Effector memory CD4-positive, alpha-beta T cell (primary cell): ENCODE measurements around the gene APPBP2.

Experiments used
- DNase-seq, 3 donors: peaks; one replicate each; pipeline ENCODE4 v3.0.0-alpha.2; 2020
- H3K27ac ChIP-seq: 2 replicates; pipeline ENCODE4 v1.7.0; 2013; ENCODE audit warnings: mild to moderate bottlenecking, low read length, moderate library complexity; ENCODE audit not compliant: insufficient read depth, poor library complexity, severe bottlenecking
- H3K27me3 ChIP-seq: replicated peaks from 2 replicates; pipeline ENCODE4 v1.7.0; 2013; ENCODE audit warnings: mild to moderate bottlenecking, low read length; ENCODE audit not compliant: insufficient read depth, control insufficient read depth, poor library complexity, severe bottlenecking
- H3K36me3 ChIP-seq: 2 replicates; pipeline ENCODE4 v1.7.0; 2013; ENCODE audit warnings: mild to moderate bottlenecking, low read length, moderate library complexity; ENCODE audit not compliant: control insufficient read depth, insufficient read depth
- H3K4me1 ChIP-seq: 2 replicates; pipeline ENCODE4 v1.7.0; 2013; ENCODE audit warnings: low read length, mild to moderate bottlenecking; ENCODE audit not compliant: control insufficient read depth, insufficient read depth, poor library complexity, severe bottlenecking
- H3K4me3 ChIP-seq: 2 replicates; pipeline ENCODE4 v1.7.0; 2013; ENCODE audit warnings: low read length, low read depth, mild to moderate bottlenecking; ENCODE audit not compliant: insufficient read depth, poor library complexity, severe bottlenecking
- H3K9me3 ChIP-seq: 2 replicates; pipeline ENCODE4 v1.7.0; 2013; ENCODE audit warnings: mild to moderate bottlenecking, low read length, moderate library complexity; ENCODE audit not compliant: control insufficient read depth
- total RNA-seq, 3 donors: gene quantifications; one replicate each; lab custom pipeline; 2026; lab: John Stamatoyannopoulos, UW

Gene APPBP2, protein sequence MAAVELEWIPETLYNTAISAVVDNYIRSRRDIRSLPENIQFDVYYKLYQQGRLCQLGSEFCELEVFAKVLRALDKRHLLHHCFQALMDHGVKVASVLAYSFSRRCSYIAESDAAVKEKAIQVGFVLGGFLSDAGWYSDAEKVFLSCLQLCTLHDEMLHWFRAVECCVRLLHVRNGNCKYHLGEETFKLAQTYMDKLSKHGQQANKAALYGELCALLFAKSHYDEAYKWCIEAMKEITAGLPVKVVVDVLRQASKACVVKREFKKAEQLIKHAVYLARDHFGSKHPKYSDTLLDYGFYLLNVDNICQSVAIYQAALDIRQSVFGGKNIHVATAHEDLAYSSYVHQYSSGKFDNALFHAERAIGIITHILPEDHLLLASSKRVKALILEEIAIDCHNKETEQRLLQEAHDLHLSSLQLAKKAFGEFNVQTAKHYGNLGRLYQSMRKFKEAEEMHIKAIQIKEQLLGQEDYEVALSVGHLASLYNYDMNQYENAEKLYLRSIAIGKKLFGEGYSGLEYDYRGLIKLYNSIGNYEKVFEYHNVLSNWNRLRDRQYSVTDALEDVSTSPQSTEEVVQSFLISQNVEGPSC
- 39.1 to 46.0 (median 44.7) reads per million in 3 donors for total RNA-seq

DNA sequence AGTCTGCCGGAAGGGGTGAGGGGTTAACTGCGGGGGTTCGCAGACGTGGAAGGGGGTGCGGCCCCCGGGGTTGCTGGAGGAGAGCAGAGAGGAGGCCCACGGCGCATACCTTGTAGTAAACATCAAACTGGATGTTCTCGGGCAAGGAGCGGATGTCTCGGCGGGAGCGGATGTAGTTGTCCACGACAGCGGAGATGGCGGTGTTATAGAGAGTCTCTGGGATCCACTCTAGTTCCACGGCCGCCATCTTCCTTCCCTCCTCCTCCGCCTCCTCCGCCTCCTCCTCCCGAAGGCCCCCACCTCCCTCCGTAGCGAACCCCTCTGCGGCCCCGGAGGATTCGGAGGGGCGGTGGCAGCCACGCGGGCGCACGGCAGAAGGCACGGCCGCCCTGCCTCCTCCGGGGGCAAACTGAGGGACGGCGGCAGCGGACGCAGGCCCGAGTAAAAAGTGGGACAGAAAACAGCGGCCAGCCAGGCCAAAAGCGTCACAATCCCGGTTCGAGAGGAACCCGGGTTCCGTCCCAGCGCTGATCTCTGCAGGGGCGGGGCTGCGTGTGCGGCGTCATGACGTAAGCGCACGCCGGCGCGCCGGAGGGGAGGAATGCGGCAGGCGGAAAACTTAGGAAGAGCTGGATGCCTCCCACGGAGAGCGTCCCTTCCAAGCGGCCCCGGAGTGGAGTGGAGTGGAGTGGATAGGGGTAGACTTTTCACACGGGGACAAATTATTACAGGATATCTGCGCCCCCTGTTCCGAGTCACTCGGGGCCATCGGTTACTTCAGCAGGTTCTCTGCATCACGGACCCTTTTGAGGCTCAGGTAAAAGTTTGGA is at the start of gene APPBP2:
Gene APPBP2 (minus strand): TSS at position 558 of the 830 bp plus-strand sequence. CDS start 311 bp downstream, at position 247.
- Histone ChIP-seq H3K27me3 (no peaks in the 10 kb centered on the region), H3K4me1 (peaks cover 20% of the 10 kb centered on the region), H3K9me3 (no peaks in the 10 kb centered on the region), H3K27ac (peak within 1 kb of the TSS; percentile 96), H3K4me3 (peak within 1 kb of the TSS; percentile 99), H3K36me3 (no peaks in the 10 kb centered on the region)
- peak; percentile 42 to 67 (median 60) for DNase-seq

GRCh38 chr17:60573236-60574051 is 47.4 kb upstream of the APPBP2 start:
- Histone ChIP-seq H3K4me3 (no peak overlapping the region), H3K9me3 (no peaks in the 10 kb centered on the region), H3K27ac (no peak overlapping the region), H3K27me3 (no peaks in the 10 kb centered on the region), H3K36me3 (no peaks in the 10 kb centered on the region), H3K4me1 (no peaks in the 10 kb centered on the region)
- no peak for DNase-seq

GRCh38 chr17:60565233-60565632 is 39.2 kb upstream of the APPBP2 start:
- DNase-seq: no peak
- H3K4me1 ChIP-seq: no peaks in the 10 kb centered on the region
- H3K36me3 ChIP-seq: no peaks in the 10 kb centered on the region
- H3K4me3 ChIP-seq: no peak overlapping the region
- H3K9me3 ChIP-seq: no peaks in the 10 kb centered on the region
- no peaks in the 10 kb centered on the region for H3K27me3 ChIP-seq
- H3K27ac ChIP-seq: no peak overlapping the region

GRCh38 chr17:60563743-60564142 is 37.7 kb upstream of the APPBP2 start:
- Histone ChIP-seq H3K36me3 (no peaks in the 10 kb centered on the region), H3K4me1 (no peaks in the 10 kb centered on the region)
- no peak for DNase-seq

DNA sequence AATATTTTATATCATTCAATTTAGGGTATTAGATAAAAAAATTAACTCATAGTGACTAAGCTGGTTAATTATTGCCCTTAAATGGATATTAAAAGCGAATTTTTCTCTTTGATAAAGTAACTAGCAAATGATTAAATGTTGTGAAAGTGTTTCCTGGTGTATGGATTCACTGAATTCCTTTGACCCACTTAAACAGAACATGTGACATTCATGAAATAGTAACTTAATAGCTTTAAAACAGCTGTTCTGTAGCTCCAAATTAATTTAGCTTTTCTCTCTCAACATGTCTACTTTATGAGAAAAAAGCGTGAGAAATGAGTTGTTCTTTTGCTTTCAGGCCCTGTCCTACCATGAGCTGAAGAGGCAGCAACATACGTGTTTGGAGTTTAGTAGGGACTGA is 36.4 kb upstream of the APPBP2 start:
- Histone ChIP-seq H3K9me3 (peaks cover 5% of the 10 kb centered on the region), H3K4me1 (no peaks in the 10 kb centered on the region), H3K4me3 (no peak overlapping the region), H3K27me3 (no peaks in the 10 kb centered on the region), H3K36me3 (no peaks in the 10 kb centered on the region), H3K27ac (no peak overlapping the region)
- no peak for DNase-seq

More at GRCh38 chr17:60563743-60564142, 37.7 kb upstream of the APPBP2 start:
- Histone ChIP-seq H3K27me3 (no peaks in the 10 kb centered on the region), H3K4me3 (no peak overlapping the region), H3K27ac (no peak overlapping the region), H3K9me3 (no peaks in the 10 kb centered on the region)

GRCh38 chr17:60560860-60561257 is 34.8 kb upstream of the APPBP2 start:
- Histone ChIP-seq H3K27ac (no peak overlapping the region), H3K4me3 (no peak overlapping the region)

DNA sequence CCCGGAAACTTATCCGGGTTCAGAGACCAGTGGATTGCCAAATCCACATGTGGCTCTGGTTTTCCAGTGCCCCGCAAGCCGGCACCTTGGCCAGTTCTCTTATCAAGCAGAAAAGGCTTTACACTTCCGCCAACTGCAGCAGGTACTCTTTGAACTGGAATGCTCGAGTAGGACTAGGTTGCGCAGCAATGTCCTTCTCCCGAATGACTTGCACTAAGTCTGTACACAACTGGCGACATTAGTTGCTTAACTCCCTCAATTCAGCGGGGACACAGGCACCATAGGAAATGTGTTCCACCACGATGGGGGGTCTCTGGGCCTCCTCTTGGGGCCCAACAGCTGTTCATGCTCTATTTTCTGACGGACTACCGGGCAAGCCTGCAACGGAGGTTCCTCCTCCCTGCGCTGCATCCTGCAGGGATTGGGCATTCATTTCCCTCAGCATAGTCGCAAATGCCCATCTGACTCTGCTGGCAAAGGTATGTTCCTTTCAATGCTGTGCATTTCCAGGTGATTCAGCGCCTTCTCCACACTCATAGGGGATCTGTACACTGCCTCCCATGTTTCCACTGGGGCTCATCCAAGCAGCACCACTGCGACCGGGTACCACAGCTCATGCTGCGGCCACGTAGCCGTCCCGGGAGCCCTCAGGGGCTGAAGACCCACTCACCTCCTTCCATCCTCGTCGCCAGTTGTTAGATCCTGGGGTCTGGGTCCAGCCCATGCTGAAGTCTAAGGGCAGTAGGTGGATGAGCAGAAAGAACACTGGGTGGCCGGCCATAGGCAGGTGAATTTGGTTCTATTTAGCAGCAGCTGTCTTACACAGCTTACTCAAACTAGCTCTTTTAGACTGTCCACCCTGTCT is 34.2 kb upstream of the APPBP2 start:
- Histone ChIP-seq H3K27ac (no peak overlapping the region), H3K4me3 (no peak overlapping the region), H3K36me3 (no peaks in the 10 kb centered on the region), H3K27me3 (no peaks in the 10 kb centered on the region), H3K4me1 (no peaks in the 10 kb centered on the region), H3K9me3 (peaks cover 5% of the 10 kb centered on the region)
- DNase-seq: no peak

More at GRCh38 chr17:60560860-60561257, 34.8 kb upstream of the APPBP2 start:
- peaks cover 5% of the 10 kb centered on the region for H3K9me3 ChIP-seq
- no peak for DNase-seq
- H3K4me1 ChIP-seq: no peaks in the 10 kb centered on the region
- H3K27me3 ChIP-seq: no peaks in the 10 kb centered on the region
- H3K36me3 ChIP-seq: no peaks in the 10 kb centered on the region

GRCh38 chr17:60559659-60559994 is 33.6 kb upstream of the APPBP2 start:
- Histone ChIP-seq H3K4me3 (no peak overlapping the region), H3K9me3 (peaks cover 5% of the 10 kb centered on the region), H3K27me3 (peaks cover 2% of the 10 kb centered on the region), H3K36me3 (no peaks in the 10 kb centered on the region), H3K27ac (no peak overlapping the region), H3K4me1 (no peaks in the 10 kb centered on the region)
- no peak for DNase-seq

- no peak for DNase-seq
- Histone ChIP-seq H3K4me1 (no peaks in the 10 kb centered on the region), H3K36me3 (no peaks in the 10 kb centered on the region), H3K27ac (no peak overlapping the region), H3K9me3 (peaks cover 5% of the 10 kb centered on the region), H3K27me3 (peaks cover 2% of the 10 kb centered on the region), H3K4me3 (no peak overlapping the region)
These were observed 31.8 kb upstream of the APPBP2 start for GRCh38 chr17:60557805-60558204.
